HG02840 (cell line): ENCODE results near the gene BZW2.
"Not testable (repeated sequence)": the region's sequence is repeated elsewhere in the genome, so short reads cannot be mapped to it uniquely, and the experiment has no call there.

Experiments used
- ATAC-seq: cut with Tn5 transposase; IDR thresholded peaks from one replicate; pipeline ENCODE4 v1.9.1; 2021; ENCODE audit warnings: mild to moderate bottlenecking, moderate library complexity, moderate number of reproducible peaks; ENCODE audit not compliant: unreplicated experiment, low FRiP score

The BZW2 gene

DNA sequence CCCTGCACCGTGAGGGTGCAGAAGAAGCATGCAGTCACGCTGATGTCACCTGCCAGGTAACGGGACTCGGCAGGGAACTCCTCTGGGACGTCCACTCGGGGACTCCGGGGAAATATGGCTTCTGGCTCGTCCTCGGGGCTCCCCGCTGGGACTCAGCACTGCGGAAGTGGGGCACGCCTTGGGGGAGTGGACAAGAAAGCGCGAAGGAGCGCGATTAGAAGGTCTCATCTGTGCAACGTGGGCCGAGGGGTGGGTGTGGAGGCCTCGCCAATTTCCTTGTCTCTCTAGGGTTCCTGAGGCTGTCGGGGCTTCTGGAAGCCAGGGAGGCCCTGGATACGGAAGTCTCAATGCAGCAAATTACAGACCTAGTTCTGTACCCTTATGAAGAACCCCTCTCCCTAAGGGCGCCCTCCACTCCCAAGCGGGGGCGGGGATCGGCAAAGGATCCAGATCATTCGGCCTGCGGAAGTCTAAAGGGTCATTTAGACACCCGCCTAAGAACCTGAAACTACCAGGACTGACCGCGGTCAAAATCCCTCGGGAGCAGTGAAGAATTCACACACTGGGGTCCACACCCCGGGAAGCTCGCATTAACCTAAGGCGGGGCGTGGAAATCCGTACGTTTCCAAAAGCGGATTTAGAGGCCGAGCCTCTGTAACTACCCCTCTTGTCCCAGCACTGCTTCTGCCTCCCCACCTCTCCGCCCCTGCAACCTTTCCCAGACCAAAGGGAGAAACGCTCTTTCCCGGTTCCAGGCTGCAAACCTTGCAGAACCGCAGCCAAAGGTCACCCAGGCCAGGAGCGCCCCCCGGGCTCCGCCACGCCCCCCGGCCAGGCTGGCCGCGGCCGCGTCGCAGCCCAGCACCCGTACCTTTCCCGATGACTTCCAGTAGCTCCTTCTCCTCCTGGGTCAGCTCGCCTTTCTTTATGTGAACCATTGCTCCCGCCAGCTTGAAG is 1.1 kb upstream of the BZW2 start:
- no peak for ATAC-seq

DNA sequence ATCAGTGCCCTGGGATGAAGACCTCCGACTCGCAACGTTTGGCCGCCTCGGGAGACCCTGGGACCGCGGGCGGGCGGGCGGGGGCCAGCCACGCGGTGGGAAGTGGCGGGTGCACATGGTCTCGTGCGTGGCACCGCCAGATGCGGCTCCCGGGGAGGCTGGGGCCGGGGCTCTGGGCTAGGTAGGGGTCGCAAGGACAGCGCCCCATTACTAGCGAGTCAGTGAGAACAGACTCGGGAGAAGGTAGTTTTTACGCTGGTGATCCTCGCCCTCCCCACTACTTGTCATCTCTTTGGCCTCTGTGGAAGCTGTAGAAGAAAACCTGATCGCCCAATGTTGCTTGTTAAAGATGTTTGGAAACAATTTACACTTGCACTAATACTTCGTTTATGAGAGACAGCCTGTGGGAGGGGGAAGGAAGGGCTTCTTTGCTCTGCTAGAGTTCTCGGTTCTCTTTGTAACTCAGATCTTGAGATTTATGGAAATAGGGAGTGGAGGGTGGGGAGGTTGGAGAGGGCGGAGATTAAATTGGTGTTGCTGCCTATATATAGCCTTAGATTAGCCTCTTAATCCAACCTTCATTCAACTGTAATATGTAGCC is 591 bp downstream of the BZW2 start:
- ATAC-seq, result no peak

DNA sequence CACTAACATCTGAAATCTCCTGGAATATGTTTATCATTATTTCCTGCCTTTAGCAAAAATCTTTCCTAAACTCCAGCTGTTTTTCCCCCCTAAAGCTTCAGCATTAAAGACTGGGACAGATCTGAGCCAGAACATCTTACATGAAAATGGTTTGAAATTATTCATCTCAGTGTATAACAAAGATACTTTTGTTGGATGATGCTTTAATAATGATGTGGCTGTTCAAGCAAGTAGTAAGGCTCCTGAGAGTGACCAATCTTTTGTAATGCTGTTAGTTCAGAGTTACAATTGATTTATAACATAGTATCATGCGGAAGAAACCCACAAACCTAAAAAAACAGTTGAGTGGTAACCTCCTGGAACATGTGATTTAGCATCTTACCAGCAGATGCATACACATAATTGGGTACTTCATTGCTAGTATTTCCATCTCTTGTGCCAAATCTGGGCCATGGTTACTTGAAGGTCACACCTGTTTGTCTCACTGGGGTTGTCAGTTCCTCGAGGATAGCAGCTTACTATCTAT is 1.5 kb downstream of the BZW2 start:
- no peak for ATAC-seq

- ATAC-seq, result no peak
These were observed 2.6 kb downstream of the BZW2 start for GRCh38 chr7:16648551-16648950.

- no peak for ATAC-seq
These were observed 3.2 kb downstream of the BZW2 start for GRCh38 chr7:16649196-16649595.

GRCh38 chr7:16650266-16650665 is 4.3 kb downstream of the BZW2 start:
- no peak for ATAC-seq

DNA sequence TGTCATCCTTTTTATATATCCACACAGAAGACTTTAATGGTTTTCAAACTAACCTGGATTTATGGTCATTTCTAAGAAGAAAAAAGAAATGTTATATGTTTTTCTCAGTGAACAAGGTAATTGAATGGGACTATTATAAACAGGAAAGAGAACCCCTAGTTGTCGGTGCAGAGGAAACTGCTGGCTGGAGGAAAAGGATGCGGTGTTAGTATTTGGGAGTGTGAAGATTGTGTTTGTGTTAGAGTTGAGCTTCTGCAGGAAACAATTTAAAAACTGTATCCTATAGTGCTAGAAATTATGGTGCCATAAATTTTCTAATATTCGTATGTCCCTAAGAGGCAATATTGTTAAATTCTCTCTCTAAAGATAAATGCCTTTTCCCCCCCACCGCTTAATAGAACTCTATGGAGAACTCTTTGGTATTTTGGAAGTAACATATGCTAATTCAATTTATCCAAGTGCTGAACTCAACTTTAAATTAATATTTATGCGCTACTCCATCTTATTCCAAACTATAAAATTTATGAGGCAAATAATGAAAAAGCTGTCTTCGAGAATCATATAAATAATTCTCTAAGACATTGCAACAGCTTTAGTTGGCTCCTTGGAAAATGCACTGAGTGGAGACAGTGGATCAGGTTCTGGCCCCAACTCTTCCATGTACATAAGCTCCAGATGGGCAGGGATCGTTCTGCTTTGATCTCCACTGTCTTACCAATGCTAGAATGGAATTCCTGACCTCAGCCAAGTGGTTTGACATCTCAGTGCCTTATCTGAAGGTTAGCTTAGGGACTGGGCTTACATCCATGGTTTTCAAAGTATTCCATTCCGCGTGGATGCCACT is 5.6 kb downstream of the BZW2 start:
- ATAC-seq, result no peak

- ATAC-seq, result no peak
These were observed 6.2 kb downstream of the BZW2 start for GRCh38 chr7:16652240-16652583.

GRCh38 chr7:16652888-16653287 is 6.9 kb downstream of the BZW2 start:
- no peak for ATAC-seq

DNA sequence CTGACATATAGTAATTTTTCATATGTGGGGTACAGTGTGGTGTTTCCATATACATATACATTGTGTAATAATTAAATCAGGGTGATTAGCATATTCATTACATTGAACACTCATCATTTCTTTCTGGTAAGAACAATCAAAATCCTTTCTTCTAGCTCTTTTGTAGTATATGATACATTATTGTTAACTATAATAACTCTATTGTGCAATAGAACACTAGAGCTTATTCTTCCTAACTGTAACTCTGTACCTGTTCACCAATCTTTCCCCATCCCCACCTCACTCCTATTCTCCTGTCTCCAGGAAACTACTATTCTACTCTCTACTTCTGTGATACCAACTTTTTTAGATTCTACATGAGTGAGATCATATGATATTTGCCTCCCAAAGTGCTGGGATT is 9.4 kb downstream of the BZW2 start:
- no peak for ATAC-seq

DNA sequence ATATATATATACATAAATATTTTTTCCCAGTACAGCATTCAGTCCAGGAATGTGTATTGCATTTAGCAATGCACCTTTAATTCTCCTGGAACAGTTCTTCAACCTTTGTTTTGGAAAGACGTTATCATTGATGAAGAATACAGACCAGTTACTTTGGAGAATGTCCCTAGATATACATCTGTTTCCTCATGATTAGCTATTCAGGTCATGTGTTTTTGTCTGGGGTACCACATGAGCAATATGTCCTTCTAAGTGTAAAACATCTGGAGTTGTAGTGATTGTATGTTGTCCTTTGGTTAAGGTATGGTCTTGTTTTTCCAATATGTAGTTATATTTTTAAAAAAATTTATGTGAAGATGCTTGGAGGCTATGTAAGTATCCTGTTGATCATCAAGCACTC is 10.2 kb downstream of the BZW2 start:
- no peak for ATAC-seq

- ATAC-seq, result no peak
These were observed 11.8 kb downstream of the BZW2 start for GRCh38 chr7:16657656-16658279.

GRCh38 chr7:16659854-16660497 is 14.0 kb downstream of the BZW2 start:
- ATAC-seq, result not testable (repeated sequence)

DNA sequence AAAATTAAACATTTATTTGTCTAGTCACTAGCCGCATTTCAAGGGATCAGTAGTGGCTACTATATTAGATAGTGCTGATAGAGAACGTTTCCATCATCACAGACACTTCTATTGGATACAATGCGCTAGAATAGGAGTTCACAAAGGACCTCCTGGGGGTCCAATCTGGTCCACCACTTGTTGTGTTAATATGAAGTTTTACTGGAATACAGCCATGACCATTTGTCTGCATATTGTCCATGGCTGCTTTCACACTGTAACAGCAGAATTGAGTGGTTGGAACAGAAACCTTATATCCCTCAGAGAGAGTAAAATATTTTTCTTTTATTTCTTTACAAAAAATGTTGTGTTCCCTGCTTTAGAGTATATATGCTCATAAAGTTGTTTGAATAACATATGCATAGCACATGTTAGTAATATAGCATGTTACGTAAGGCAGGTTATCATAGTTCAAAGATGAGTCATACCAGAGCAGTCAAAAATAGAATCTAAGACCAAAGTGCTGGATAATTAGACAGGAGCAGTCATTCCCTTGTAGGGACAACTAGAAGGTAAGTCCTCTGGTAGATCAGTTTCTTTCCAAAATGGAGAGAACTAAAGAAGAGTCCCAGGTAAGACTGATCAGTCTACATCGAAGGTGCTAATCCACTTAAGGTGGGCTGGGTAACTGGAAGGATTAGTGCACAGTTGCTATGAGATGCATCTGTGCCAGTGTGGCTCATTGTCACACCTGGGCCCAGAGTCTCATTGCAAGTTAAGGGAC is 14.9 kb downstream of the BZW2 start:
- no peak for ATAC-seq

DNA sequence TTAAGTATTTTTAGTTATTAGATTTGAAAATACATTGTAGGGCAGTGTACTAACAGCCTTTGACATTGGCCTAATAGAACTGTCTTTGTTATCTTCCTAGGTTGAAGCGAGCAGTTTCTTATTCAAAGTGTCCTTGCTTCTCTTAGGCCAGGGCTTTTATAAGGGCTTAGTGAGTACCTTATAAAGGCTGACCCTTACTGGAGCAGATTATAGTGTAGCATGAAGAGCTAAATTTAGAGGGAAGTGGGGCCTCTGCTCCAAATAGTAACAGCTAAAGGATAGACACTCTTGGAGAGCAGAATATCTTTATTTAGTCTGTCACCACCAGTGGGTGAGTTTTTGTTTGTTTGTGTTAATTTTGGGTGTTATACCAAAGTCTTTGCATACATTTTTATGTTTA is 15.9 kb downstream of the BZW2 start:
- ATAC-seq, result no peak

DNA sequence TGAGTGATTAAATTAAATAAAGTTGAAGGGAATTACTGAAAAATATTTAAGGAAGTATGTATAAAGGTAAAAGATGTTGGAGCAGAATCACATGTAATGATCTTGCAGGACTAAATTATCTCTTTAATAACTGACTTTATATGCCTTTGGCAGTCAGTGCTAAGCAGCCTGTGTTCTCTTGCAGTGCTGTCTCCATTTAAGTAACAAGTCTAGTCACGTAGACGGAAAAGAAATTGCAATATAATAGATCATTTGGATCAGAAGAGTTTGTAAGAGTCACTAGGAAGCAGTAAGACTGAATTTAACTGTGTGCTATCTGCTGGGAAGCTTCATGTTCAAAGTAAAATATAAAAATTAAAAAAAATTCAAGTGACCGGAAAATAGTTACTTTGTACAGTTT is 21.4 kb downstream of the BZW2 start:
- no peak for ATAC-seq

GRCh38 chr7:16668049-16668858 is 22.3 kb downstream of the BZW2 start:
- ATAC-seq, result no peak

- ATAC-seq, result no peak
These were observed 23.0 kb downstream of the BZW2 start for GRCh38 chr7:16668978-16669377.
